HepG2 (cell line): Measurements from ENCODE around the gene ZNF3. TPM values are rescaled to one million over a fixed set of nuclear protein-coding genes. Genes with fewer than 3 reads are reported as not detected.

Source experiments
- ATAC-seq: fragments of 200-7000 bp; cut with Tn5 transposase; 3 replicates; pipeline ENCODE4 v1.9.1; 2020; ENCODE audit warnings: mild to moderate bottlenecking, moderate library complexity
- BruUV-seq: library from RNA; stranded (reverse); fragments of 400-500 nt; replicated peaks from 2 replicates; lab custom pipeline; 2021; lab: Mats Ljungman, UMichigan
- CTCF ChIA-PET: fragments of 300-600 bp; formaldehyde crosslinking; extraction: SDS; loops from one replicate; lab custom pipeline; 2021; ENCODE audit warnings: low total read pairs, inconsistent platforms, low intra/inter-chr PET ratio; lab: Yijun Ruan, JAX
- POLR2A ChIA-PET: fragments of 350-600 bp; sonication (Branson Sonifier 250); formaldehyde crosslinking; loops from one replicate; lab custom pipeline; 2020; ENCODE audit warnings: antibody characterized with exemption, inconsistent platforms; lab: Yijun Ruan, JAX
- DNase-seq: peaks from one replicate; pipeline ENCODE4 v3.0.0-alpha.2; 2015; ENCODE audit warnings: low spot score
- FAIRE-seq: peaks from 3 replicates; lab custom pipeline; 2011; peaks lifted over from hg19 to GRCh38; lab: Jason Lieb, UNC
- H2AFZ ChIP-seq: one replicate; pipeline ENCODE4 v1.6.1; 2011; ENCODE audit warnings: low read length, inconsistent platforms
- H3K27ac ChIP-seq: fragments of 300-600 bp; 3 replicates; pipeline ENCODE4 v1.8.0; 2011; ENCODE audit warnings: mixed run types, mild to moderate bottlenecking, mixed read lengths, low read length, inconsistent platforms; ENCODE audit not compliant: insufficient read depth; ENCODE audit errors: extremely low read length
- H3K27me3 ChIP-seq, 2 experiments: fragments of 200-600 bp in 1 of 2; 2 replicates in 1 of 2; 3 replicates in 1 of 2; pipeline versions ENCODE4 v1.6.0 to v1.8.0; 2011; ENCODE audit warnings: low read length in 2 of 2, mild to moderate bottlenecking in 2 of 2, moderate library complexity in 2 of 2, inconsistent platforms in 1 of 2; ENCODE audit not compliant: insufficient read depth in 2 of 2, control insufficient read depth in 1 of 2
- H3K36me3 ChIP-seq, 2 experiments: fragments of 200-600 bp in 1 of 2; replicated peaks in 1 of 2; 2 replicates in 1 of 2; 3 replicates in 1 of 2; pipeline versions ENCODE4 v1.5.1 to v1.8.0; 2011; ENCODE audit warnings: low read length in 2 of 2, inconsistent platforms in 1 of 2; ENCODE audit not compliant: insufficient read depth in 2 of 2, control insufficient read depth in 1 of 2
- H3K4me1 ChIP-seq: 2 replicates; pipeline ENCODE4 v1.5.1; 2012; ENCODE audit warnings: low read length, inconsistent platforms; ENCODE audit not compliant: insufficient read depth
- H3K4me2 ChIP-seq: 2 replicates; pipeline ENCODE4 v1.6.0; 2011; ENCODE audit warnings: low read depth, low read length, inconsistent platforms
- H3K4me3 ChIP-seq, 3 experiments: fragments of 200-600 bp in 1 of 3; sonication (generic), shearing (Covaris generic) in 1 of 3; replicated peaks in 1 of 3; 2 replicates each; pipeline ENCODE4 v1.5.1; 2011 to 2016; ENCODE audit warnings: low read length in 3 of 3, inconsistent platforms in 2 of 3, low read depth in 2 of 3, mild to moderate bottlenecking in 2 of 3, control low read depth in 1 of 3, mixed read lengths in 1 of 3; ENCODE audit not compliant: insufficient read depth in 1 of 3
- H3K79me2 ChIP-seq: one replicate; pipeline ENCODE4 v1.6.1; 2011; ENCODE audit warnings: low read length, inconsistent platforms; ENCODE audit not compliant: insufficient read depth
- H3K9ac ChIP-seq: 2 replicates; pipeline ENCODE4 v1.6.0; 2011; ENCODE audit warnings: mild to moderate bottlenecking, low read depth, low read length, inconsistent platforms; ENCODE audit not compliant: insufficient read depth
- H3K9me3 ChIP-seq: 2 replicates; pipeline ENCODE4 v1.5.1; 2012; ENCODE audit warnings: mild to moderate bottlenecking, low read length
- H4K20me1 ChIP-seq: 2 replicates; pipeline ENCODE4 v1.6.0; 2011; ENCODE audit warnings: inconsistent platforms, mild to moderate bottlenecking, low read length, moderate library complexity; ENCODE audit not compliant: insufficient read depth
- CREB1 ChIP-seq, 2 experiments: fragments of 450-650 bp in 1 of 2; IDR thresholded peaks; 2 replicates each; pipeline ENCODE4 v1.6.1; 2016 to 2017; ENCODE audit warnings: control low read depth in 1 of 2, mild to moderate bottlenecking in 1 of 2, missing compliant biosample characterization in 1 of 2, missing genetic modification characterization in 1 of 2
- FOXK1 ChIP-seq: sonication (generic); formaldehyde crosslinking; IDR thresholded peaks from 2 replicates; pipeline ENCODE4 v1.4.0; 2020; ENCODE audit warnings: low read depth, missing genetic modification reagents, borderline replicate concordance
- JUND ChIP-seq: sonication (generic); formaldehyde crosslinking; IDR thresholded peaks from 2 replicates; pipeline ENCODE4 v1.8.0; 2022; ENCODE audit warnings: mild to moderate bottlenecking, missing genetic modification reagents
- MAF1 ChIP-seq: sonication (generic); formaldehyde crosslinking; IDR thresholded peaks from 2 replicates; pipeline ENCODE4 v1.5.0; 2020; ENCODE audit warnings: missing genetic modification reagents, borderline replicate concordance
- MAFK ChIP-seq, 2 experiments: IDR thresholded peaks in 1 of 2; conservative IDR thresholded peaks in 1 of 2; 2 replicates each; pipeline ENCODE4 v1.6.1; 2011; ENCODE audit warnings: improper control_type of control experiment in 2 of 2, low read length in 2 of 2
- RARA ChIP-seq: IDR thresholded peaks from 2 replicates; pipeline ENCODE4 v1.6.1; 2016; ENCODE audit warnings: missing genetic modification reagents, missing compliant biosample characterization
- RARG ChIP-seq: sonication (generic); formaldehyde crosslinking; IDR thresholded peaks from 2 replicates; pipeline ENCODE4 v1.4.0; 2020; ENCODE audit warnings: low read depth, mild to moderate bottlenecking, missing genetic modification reagents
- SIN3A ChIP-seq: IDR thresholded peaks from 2 replicates; pipeline ENCODE4 v1.6.1; 2011; ENCODE audit warnings: low read depth, mild to moderate bottlenecking, control low read depth, low read length, borderline replicate concordance
- STAT5B ChIP-seq: sonication (generic); formaldehyde crosslinking; IDR thresholded peaks from 2 replicates; pipeline ENCODE4 v1.4.0; 2020; ENCODE audit warnings: missing genetic modification reagents
- ZNF121 ChIP-seq: sonication (generic); formaldehyde crosslinking; IDR thresholded peaks from 2 replicates; pipeline ENCODE4 v1.5.0; 2020; ENCODE audit warnings: mild to moderate bottlenecking, missing genetic modification reagents
- ZNF136 ChIP-seq: sonication (generic); formaldehyde crosslinking; IDR thresholded peaks from 2 replicates; pipeline ENCODE4 v1.8.1; 2022; ENCODE audit warnings: low read depth, mild to moderate bottlenecking, moderate library complexity, missing genetic modification reagents
- ZNF230 ChIP-seq: sonication (generic); formaldehyde crosslinking; IDR thresholded peaks from 2 replicates; pipeline ENCODE4 v1.4.0; 2020; ENCODE audit warnings: mild to moderate bottlenecking, missing genetic modification reagents
- WGBS: methylation state at CpG from one replicate; pipeline ENCODE4 v1.1.6; 2017; ENCODE audit warnings: low lambda C conversion rate; 5-methylcytosine and 5-hydroxymethylcytosine counted together
- in situ Hi-C: cut with HindIII; loops from 2 replicates; pipeline ENCODE4 v1.10.0; 2017; ENCODE audit warnings: low pct_unique_long_range_greater_than_20kb; ENCODE audit not compliant: extremely low pct_ligation_motif_present
- intact Hi-C: fragments of 100-400 bp; cut with micrococcal nuclease; formaldehyde crosslinking; loops from one replicate; pipeline ENCODE4 v1.10.0; 2022; ENCODE audit not compliant: unreplicated experiment
- polyA plus RNA-seq, 8 experiments: library from polyadenylated mRNA; depleted of rRNA in 3 of 8; stranded (reverse) in 7 of 8; unstranded in 1 of 8; fragments of >200 nt; fragmentation: Illumina TruSeq in 4 of 8; extraction: Trizol in 4 of 8; gene quantifications; 2 replicates each; pipeline versions ENCODE4 v1.2.1 to v1.2.3, GENCODE V29; 2011 to 2016; ENCODE audit warnings: low read depth in 4 of 8, missing spikeins in 1 of 8, mixed read lengths in 1 of 8; ENCODE audit not compliant: insufficient read depth in 1 of 8
- total RNA-seq, 5 experiments: library from RNA; depleted of rRNA; stranded (reverse); fragments of >200 nt; fragmentation: Illumina TruSeq; extraction: Trizol; gene quantifications; 2 replicates each; pipeline ENCODE4 v1.2.3, GENCODE V29; 2016; ENCODE audit warnings: low read depth in 1 of 5
- TF ChIP-seq, protein P1 (sequence below): sonication (generic); IDR thresholded peaks from 2 replicates; pipeline ENCODE4 v1.6.1; 2016; ENCODE audit warnings: low read depth, borderline replicate concordance
- TF ChIP-seq, protein P2 (sequence below): sonication (generic); formaldehyde crosslinking; IDR thresholded peaks from 2 replicates; pipeline ENCODE4 v1.4.0; 2020; ENCODE audit warnings: mild to moderate bottlenecking, missing genetic modification reagents
- TF ChIP-seq, protein P3 (sequence below): sonication (generic); formaldehyde crosslinking; IDR thresholded peaks from 2 replicates; pipeline ENCODE4 v1.5.0; 2020; ENCODE audit warnings: mild to moderate bottlenecking, missing genetic modification reagents
- TF ChIP-seq, protein P4 (sequence below): fragments of 450-650 bp; IDR thresholded peaks from 2 replicates; pipeline ENCODE4 v1.6.1; 2016

Gene ZNF3
- total and polyA plus RNA-seq, 2 of the 13 experiments (the other 11 are each of a cell fraction or from before 2014, with no cell fraction given) = 33.7 to 56.9 TPM

DNA sequence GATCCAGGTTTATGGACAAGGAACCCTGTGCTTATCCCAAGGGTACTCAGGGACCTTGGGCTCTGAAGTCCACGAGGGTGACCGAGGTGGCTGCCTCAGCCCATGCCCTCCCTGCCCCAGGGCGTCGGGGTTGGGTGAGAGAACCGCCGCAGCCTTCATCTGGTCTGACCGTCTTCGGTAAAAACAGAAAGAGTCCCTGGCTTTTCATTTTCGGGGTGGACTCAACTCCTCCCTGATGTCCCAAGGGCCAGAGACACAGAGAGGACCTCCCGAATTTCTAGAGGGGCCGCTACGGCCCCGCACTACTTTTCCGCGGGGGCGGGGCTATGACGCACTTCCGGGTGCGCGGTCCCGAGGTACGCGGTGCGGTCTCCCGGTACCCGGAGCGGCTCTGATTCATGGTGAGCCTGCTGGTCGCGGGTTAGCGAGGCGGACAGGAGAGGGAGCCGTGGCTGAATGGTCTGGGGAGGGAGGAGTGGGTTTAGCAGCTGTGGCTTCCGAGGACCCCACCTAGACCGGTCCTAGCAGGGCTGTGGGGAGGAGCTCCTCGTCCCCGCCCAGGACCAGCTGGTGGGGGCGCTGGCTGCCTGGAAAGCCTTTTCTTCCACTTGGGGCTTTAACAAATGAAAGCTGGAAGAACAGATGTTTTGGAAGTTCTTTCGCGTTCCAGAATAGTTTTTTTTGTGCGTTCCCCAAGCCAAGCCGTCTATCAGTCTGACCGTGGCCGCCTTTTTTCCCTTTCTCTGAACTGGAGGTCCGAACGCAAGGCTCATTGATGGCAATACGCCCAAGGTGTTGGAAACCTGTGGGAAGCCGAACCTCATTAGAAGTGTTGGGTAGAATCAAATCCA, 31.9 kb downstream of the ZNF3 start, which contains the start of gene ZSCAN21 (continued):
- TF ChIP-seq ZNF121 (CRISPR knock-in tag) (no peak), RARG (no peak), JUND (CRISPR knock-in tag) (no peak), MAFK (conservative IDR thresholded peaks at IDR 0.05 in 1 of 2, IDR thresholded peaks at IDR 0.05 in 1 of 2; ENCODE audit: low read length in 2 of 2) (no peak), MAF1 (CRISPR knock-in tag) (0 out of 2 replicates have a peak, but pooled peaks have one; percentile 69), ZNF136 (CRISPR knock-in tag) (no peak; the same call in 1 of the 2 replicates), RARA (CRISPR knock-in tag) (no peak), CREB1 (IDR thresholded peaks at IDR 0.05) (peak; percentile 88), CREB1 (CRISPR knock-in tag; IDR thresholded peaks at IDR 0.05) (peak; percentile 96), FOXK1 (peak; percentile 40; the same call in 1 of the 2 replicates), SIN3A (no peak)
- TF ChIP-seq, protein P1, sequence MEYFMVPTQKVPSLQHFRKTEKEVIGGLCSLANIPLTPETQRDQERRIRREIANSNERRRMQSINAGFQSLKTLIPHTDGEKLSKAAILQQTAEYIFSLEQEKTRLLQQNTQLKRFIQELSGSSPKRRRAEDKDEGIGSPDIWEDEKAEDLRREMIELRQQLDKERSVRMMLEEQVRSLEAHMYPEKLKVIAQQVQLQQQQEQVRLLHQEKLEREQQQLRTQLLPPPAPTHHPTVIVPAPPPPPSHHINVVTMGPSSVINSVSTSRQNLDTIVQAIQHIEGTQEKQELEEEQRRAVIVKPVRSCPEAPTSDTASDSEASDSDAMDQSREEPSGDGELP = peak; percentile 96
- TF ChIP-seq, all 625 proteins: peak for 197

DNA sequence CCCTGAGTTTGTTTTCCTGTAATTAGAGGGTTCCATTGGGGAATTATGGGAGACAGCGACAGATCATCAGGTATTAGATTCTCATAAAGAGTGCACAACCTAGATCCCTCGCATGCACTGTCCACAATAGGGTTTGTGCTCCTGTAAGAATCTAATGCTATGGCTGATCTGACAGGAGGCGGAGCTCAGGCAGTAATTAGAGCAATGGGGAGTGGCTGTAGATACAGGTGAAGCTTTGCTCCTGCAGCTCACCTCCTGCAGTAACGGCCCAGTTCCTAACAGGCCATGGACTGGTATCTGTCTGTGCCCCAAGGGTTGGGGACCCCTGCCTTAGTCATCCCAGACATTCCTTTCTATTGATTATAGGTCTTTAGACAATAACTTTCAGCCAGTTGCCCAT, 32.8 kb downstream of the ZNF3 start:
- in situ Hi-C loops = no loop called here
- POLR2A ChIA-PET = no interaction called here
- no peaks in the 10 kb centered on the region for H3K9me3 ChIP-seq
- H3K4me2 ChIP-seq = no peak overlapping the region; the same call in 1 of the 2 replicates
- CTCF ChIA-PET = interaction anchor here (1.9 kb wide), 1 partner anchor 55 kb away, joined by 6 read pairs; no protein-coding TSS in a partner anchor
- DNase-seq = no peak
- H3K36me3 ChIP-seq = no peaks in the 10 kb centered on the region
- no peak overlapping the region; a peak in 1 of 6 replicates for H3K4me3 ChIP-seq
- intact Hi-C loops = no loop called here
- H3K4me1 ChIP-seq = peaks cover 29% of the 10 kb centered on the region
- BruUV-seq = no TSS peak
- H3K79me2 ChIP-seq = peaks cover 6% of the 10 kb centered on the region
- H3K27me3 ChIP-seq = no peaks in the 10 kb centered on the region
- no peak for ATAC-seq
- no peak for FAIRE-seq
- H3K27ac ChIP-seq = no peak overlapping the region
- H3K9ac ChIP-seq = no peak overlapping the region
- WGBS = 87% methylated on average over 4 of the region's 4 CpGs
- H2AFZ ChIP-seq = no peak overlapping the region
- H4K20me1 ChIP-seq = no peaks in the 10 kb centered on the region
- TF ChIP-seq, protein P2, sequence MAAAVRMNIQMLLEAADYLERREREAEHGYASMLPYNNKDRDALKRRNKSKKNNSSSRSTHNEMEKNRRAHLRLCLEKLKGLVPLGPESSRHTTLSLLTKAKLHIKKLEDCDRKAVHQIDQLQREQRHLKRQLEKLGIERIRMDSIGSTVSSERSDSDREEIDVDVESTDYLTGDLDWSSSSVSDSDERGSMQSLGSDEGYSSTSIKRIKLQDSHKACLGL = no peak
- TF ChIP-seq, protein P3, sequence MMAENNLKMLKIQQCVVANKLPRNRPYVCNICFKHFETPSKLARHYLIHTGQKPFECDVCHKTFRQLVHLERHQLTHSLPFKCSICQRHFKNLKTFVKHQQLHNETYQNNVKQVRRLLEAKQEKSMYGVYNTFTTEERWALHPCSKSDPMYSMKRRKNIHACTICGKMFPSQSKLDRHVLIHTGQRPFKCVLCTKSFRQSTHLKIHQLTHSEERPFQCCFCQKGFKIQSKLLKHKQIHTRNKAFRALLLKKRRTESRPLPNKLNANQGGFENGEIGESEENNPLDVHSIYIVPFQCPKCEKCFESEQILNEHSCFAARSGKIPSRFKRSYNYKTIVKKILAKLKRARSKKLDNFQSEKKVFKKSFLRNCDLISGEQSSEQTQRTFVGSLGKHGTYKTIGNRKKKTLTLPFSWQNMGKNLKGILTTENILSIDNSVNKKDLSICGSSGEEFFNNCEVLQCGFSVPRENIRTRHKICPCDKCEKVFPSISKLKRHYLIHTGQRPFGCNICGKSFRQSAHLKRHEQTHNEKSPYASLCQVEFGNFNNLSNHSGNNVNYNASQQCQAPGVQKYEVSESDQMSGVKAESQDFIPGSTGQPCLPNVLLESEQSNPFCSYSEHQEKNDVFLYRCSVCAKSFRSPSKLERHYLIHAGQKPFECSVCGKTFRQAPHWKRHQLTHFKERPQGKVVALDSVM = no peak
- TF ChIP-seq, protein P4, sequence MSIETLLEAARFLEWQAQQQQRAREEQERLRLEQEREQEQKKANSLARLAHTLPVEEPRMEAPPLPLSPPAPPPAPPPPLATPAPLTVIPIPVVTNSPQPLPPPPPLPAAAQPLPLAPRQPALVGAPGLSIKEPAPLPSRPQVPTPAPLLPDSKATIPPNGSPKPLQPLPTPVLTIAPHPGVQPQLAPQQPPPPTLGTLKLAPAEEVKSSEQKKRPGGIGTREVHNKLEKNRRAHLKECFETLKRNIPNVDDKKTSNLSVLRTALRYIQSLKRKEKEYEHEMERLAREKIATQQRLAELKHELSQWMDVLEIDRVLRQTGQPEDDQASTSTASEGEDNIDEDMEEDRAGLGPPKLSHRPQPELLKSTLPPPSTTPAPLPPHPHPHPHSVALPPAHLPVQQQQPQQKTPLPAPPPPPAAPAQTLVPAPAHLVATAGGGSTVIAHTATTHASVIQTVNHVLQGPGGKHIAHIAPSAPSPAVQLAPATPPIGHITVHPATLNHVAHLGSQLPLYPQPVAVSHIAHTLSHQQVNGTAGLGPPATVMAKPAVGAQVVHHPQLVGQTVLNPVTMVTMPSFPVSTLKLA = no peak
- TF ChIP-seq ZNF230 (CRISPR knock-in tag) (no peak), STAT5B (no peak)
